Panc1 (cell line): ENCODE results near the gene GALNT14. TPM values are rescaled to one million over a fixed set of nuclear protein-coding genes. Genes with fewer than 3 reads are reported as not detected.

Source experiments
- ATAC-seq: fragments of 200-7000 bp; cut with Tn5 transposase; 2 replicates; pipeline ENCODE4 v1.9.1; 2020; ENCODE audit warnings: mild to moderate bottlenecking, moderate library complexity
- BruUV-seq: library from RNA; stranded (reverse); fragments of 400-500 nt; replicated peaks from 2 replicates; lab custom pipeline; 2021; lab: Mats Ljungman, UMichigan
- CTCF ChIA-PET: fragments of 300-600 bp; sonication (Branson Sonifier 250); formaldehyde crosslinking; loops from one replicate; lab custom pipeline; 2022; ENCODE audit warnings: antibody characterized with exemption; lab: Charles Lee
- POLR2A ChIA-PET: fragments of 300-600 bp; sonication (Branson Sonifier 250); formaldehyde crosslinking; loops from one replicate; lab custom pipeline; 2022; ENCODE audit warnings: antibody characterized with exemption; lab: Charles Lee
- DNase-seq: peaks from one replicate; pipeline ENCODE4 v3.0.0-alpha.2; 2010; ENCODE audit warnings: low read depth, low spot score
- H3K27ac ChIP-seq: 2 replicates; pipeline ENCODE4 v1.5.1; 2011; ENCODE audit warnings: mild to moderate bottlenecking, low read length, inconsistent platforms
- H3K27me3 ChIP-seq: fragments of 200-500 bp; sonication (Bioruptor generic); 2 replicates; pipeline ENCODE4 v1.6.0; 2014; ENCODE audit warnings: low read length, inconsistent platforms; ENCODE audit not compliant: control insufficient read depth, insufficient read depth
- H3K36me3 ChIP-seq: fragments of 200-500 bp; sonication (Bioruptor generic); 2 replicates; pipeline ENCODE4 v1.5.1; 2014; ENCODE audit warnings: inconsistent platforms, mild to moderate bottlenecking, low read length, moderate library complexity; ENCODE audit not compliant: control insufficient read depth, insufficient read depth
- H3K4me1 ChIP-seq: 2 replicates; pipeline ENCODE4 v1.5.1; 2011; ENCODE audit warnings: inconsistent platforms, mild to moderate bottlenecking, low read length, moderate library complexity; ENCODE audit not compliant: control insufficient read depth, insufficient read depth
- H3K4me3 ChIP-seq, 2 experiments: 2 replicates each; pipeline ENCODE4 v1.5.1; 2011 to 2012; ENCODE audit warnings: low read depth in 2 of 2, low read length in 2 of 2, mild to moderate bottlenecking in 2 of 2, inconsistent platforms in 1 of 2, moderate library complexity in 1 of 2
- H3K9me3 ChIP-seq: fragments of 200-500 bp; sonication (Bioruptor generic); 2 replicates; pipeline ENCODE4 v1.5.1; 2014; ENCODE audit warnings: low read depth, mild to moderate bottlenecking, inconsistent platforms, low read length, moderate library complexity; ENCODE audit not compliant: control insufficient read depth, insufficient read depth
- POLR2AphosphoS5 ChIP-seq: IDR thresholded peaks from 2 replicates; pipeline ENCODE4 v1.6.1; 2012; ENCODE audit warnings: mild to moderate bottlenecking, low read depth, low read length, moderate library complexity
- SIN3A ChIP-seq: IDR thresholded peaks from 2 replicates; pipeline ENCODE4 v1.6.1; 2012; ENCODE audit warnings: low read depth, mild to moderate bottlenecking, low read length, moderate library complexity, borderline replicate concordance; ENCODE audit not compliant: insufficient read depth
- TCF7L2 ChIP-seq: IDR thresholded peaks from 2 replicates; pipeline ENCODE4 v1.6.1; 2011; ENCODE audit warnings: mild to moderate bottlenecking, low read depth, low read length, inconsistent platforms
- in situ Hi-C: cut with HindIII; loops from 2 replicates; pipeline ENCODE4 v1.10.0; 2016; ENCODE audit warnings: low sequenced_read_pairs, low pct_unique_long_range_greater_than_20kb
- intact Hi-C: fragments of 100-400 bp; cut with micrococcal nuclease; formaldehyde crosslinking; loops from one replicate; pipeline ENCODE4 v1.10.0; 2022; ENCODE audit not compliant: unreplicated experiment
- total RNA-seq: library from RNA; stranded (reverse); gene quantifications from one replicate; pipeline ENCODE4 v1.2.1, GENCODE V29; 2021; ENCODE audit not compliant: unreplicated experiment
- TF ChIP-seq, protein P1 (sequence below): fragments of 450-650 bp; IDR thresholded peaks from 2 replicates; pipeline ENCODE4 v1.5.1; 2017; ENCODE audit warnings: mild to moderate bottlenecking
- TF ChIP-seq, protein P2 (sequence below), 2 experiments: IDR thresholded peaks; 2 replicates each; pipeline ENCODE4 v1.6.1; 2011 to 2012; ENCODE audit warnings: low read depth in 2 of 2, control low read depth in 1 of 2, low read length in 1 of 2, mild to moderate bottlenecking in 1 of 2, moderate library complexity in 1 of 2; ENCODE audit not compliant: insufficient read depth in 1 of 2

GALNT14 gene
- total RNA-seq, 1 experiment from 2014 or later, result 0.67 TPM

DNA sequence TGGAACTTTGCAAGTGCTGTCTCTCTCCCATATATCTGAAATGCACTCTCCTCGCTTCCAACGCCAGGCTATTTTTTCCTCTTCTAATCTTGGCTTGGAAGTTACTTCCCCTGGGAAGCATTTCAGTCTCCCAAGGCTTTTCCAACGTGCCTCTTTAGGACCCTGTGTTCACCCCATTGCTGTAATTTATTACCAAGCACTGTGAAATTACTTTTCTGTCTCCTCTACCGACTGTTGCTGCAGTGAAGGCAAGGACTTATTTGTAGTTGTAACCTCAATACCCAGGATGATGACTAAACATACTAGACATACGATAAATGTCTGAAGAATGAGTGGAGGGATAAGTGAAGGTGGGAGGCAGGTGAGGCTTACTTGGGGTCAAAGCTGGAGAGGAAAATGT lies 163.7 kb downstream of the GALNT14 start:
- ChIA-PET POLR2A (no interaction called here), CTCF (no interaction called here)
- Histone ChIP-seq H3K4me1 (no peaks in the 10 kb centered on the region), H3K9me3 (no peaks in the 10 kb centered on the region), H3K27ac (no peak overlapping the region), H3K27me3 (no peaks in the 10 kb centered on the region; the same call in 1 of the 2 replicates), H3K36me3 (no peaks in the 10 kb centered on the region), H3K4me3 (no peak overlapping the region)
- intact Hi-C loops, result no loop called here
- TF ChIP-seq, protein P1, sequence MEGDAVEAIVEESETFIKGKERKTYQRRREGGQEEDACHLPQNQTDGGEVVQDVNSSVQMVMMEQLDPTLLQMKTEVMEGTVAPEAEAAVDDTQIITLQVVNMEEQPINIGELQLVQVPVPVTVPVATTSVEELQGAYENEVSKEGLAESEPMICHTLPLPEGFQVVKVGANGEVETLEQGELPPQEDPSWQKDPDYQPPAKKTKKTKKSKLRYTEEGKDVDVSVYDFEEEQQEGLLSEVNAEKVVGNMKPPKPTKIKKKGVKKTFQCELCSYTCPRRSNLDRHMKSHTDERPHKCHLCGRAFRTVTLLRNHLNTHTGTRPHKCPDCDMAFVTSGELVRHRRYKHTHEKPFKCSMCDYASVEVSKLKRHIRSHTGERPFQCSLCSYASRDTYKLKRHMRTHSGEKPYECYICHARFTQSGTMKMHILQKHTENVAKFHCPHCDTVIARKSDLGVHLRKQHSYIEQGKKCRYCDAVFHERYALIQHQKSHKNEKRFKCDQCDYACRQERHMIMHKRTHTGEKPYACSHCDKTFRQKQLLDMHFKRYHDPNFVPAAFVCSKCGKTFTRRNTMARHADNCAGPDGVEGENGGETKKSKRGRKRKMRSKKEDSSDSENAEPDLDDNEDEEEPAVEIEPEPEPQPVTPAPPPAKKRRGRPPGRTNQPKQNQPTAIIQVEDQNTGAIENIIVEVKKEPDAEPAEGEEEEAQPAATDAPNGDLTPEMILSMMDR, result no peak
- TF ChIP-seq, protein P2, sequence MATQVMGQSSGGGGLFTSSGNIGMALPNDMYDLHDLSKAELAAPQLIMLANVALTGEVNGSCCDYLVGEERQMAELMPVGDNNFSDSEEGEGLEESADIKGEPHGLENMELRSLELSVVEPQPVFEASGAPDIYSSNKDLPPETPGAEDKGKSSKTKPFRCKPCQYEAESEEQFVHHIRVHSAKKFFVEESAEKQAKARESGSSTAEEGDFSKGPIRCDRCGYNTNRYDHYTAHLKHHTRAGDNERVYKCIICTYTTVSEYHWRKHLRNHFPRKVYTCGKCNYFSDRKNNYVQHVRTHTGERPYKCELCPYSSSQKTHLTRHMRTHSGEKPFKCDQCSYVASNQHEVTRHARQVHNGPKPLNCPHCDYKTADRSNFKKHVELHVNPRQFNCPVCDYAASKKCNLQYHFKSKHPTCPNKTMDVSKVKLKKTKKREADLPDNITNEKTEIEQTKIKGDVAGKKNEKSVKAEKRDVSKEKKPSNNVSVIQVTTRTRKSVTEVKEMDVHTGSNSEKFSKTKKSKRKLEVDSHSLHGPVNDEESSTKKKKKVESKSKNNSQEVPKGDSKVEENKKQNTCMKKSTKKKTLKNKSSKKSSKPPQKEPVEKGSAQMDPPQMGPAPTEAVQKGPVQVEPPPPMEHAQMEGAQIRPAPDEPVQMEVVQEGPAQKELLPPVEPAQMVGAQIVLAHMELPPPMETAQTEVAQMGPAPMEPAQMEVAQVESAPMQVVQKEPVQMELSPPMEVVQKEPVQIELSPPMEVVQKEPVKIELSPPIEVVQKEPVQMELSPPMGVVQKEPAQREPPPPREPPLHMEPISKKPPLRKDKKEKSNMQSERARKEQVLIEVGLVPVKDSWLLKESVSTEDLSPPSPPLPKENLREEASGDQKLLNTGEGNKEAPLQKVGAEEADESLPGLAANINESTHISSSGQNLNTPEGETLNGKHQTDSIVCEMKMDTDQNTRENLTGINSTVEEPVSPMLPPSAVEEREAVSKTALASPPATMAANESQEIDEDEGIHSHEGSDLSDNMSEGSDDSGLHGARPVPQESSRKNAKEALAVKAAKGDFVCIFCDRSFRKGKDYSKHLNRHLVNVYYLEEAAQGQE (IDR thresholded peaks at IDR 0.05; ENCODE audit: insufficient read depth in 1 of 2, low read depth in 2 of 2, low read length in 1 of 2), result no peak
- TF ChIP-seq TCF7L2 (no peak), SIN3A (no peak), POLR2AphosphoS5 (no peak)
- in situ Hi-C loops, result no loop called here
- BruUV-seq, result no TSS peak
- ATAC-seq, result no peak
- no peak for DNase-seq

DNA sequence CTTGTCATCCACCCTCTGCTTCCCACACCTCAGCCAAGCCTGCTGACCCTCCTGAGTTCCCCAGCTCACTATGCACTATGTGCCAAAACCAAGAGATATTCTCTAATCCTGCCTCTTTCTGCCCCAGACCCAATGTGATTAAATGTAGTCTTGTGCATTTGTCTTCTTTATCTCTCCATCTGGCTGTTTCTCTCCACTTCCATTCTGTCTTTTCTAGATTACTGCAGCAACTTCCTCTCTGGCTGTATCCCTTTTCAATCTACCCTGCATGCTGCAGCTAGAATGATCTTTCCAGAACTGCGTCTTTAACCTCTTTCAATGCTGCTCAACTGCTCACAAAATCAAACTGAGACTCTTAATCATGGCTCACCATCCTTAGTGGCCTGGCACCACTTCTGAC lies 164.1 kb downstream of the GALNT14 start:
- H3K27me3 ChIP-seq, result no peaks in the 10 kb centered on the region; the same call in 1 of the 2 replicates
- POLR2A ChIA-PET, result no interaction called here
- intact Hi-C loops, result no loop called here
- no peak for ATAC-seq
- no TSS peak for BruUV-seq
- H3K4me1 ChIP-seq, result no peaks in the 10 kb centered on the region
- H3K4me3 ChIP-seq, result no peak overlapping the region
- no peaks in the 10 kb centered on the region for H3K36me3 ChIP-seq
- CTCF ChIA-PET, result no interaction called here
- TF ChIP-seq, protein P1, result no peak
- TF ChIP-seq POLR2AphosphoS5 (no peak), SIN3A (no peak), TCF7L2 (no peak)
- TF ChIP-seq, protein P2 (IDR thresholded peaks at IDR 0.05; ENCODE audit: insufficient read depth in 1 of 2, low read depth in 2 of 2, low read length in 1 of 2), result no peak
- no peak overlapping the region for H3K27ac ChIP-seq
- DNase-seq, result no peak
- in situ Hi-C loops, result no loop called here
- no peaks in the 10 kb centered on the region for H3K9me3 ChIP-seq
